Measurements from ENCODE around the gene R3HDM4.
"Not testable (repeated sequence)": the region's sequence is repeated elsewhere in the genome, so short reads cannot be mapped to it uniquely, and the experiment has no call there.

Gene R3HDM4

DNA sequence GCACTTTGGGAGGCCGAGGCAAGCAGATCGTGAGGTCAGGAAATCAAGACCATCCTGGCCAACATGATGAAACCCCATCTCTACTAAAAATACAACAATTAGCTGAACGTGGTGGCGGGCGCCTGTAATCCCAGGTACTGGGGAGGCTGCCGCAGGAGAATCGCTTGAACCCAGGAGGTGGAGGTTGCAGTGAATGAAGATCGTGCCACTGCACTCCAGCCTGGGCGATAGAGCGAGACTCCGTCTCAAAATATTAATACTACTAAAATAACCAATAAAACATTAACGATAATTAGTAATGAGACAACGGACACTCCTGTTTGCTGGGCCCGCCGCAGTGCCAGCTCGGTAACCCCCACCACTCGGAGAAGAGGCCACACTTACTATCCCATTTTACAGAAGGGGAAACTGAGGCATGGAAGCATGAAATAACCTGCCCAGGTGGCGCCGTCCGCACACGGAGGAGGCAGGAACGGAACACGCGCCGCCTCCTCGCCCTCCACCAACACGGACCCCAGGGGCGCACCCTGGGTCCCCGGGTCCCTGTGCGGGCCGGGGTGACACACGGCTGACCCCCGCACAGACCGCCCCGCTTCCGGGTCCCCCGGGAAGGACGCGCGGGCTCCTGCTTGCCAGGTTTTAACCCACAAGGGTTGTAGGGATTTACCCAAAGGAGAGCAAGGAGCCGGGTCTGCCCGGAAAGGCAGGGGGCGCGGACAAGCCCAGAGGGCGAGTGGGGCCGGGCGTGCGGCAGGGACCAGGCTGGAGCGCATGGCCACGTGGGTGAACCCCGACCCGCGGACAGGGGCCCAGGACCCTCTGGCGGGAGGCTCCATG lies 1.6 kb downstream of the R3HDM4 start:
- no peak for DNase-seq

DNA sequence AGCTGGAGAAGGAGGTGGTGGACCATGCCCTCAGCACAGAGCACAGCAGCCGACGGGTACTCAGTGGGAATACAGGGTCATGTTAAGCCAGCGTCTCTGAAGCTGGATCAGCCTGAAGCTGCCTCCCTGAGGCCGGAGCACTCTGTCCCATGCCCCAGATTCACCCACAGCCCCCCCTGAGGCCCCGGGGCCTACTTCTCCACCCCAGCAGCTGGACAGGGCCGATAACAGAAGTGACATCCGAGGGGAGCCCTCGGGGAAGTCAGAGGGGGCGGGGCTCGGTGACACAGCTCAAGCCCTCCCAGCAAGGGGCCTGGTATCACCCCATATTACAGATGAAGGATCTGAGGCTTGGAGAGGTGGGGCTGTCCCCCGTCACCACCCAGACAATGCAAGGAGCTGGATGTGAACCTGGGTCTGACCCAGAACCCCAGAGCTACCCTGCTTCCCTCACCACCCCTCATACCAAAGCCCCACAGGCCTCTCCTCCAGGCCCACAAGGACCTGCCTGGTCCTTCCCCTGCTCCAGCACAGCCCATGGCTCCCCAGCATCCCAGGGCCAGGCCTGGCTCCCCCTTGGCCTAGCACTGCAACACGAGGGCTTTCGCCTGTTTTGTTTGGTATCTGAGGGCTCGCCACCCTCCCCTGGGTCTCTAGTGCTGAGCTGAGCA lies 5.7 kb downstream of the R3HDM4 start:
- DNase-seq = no peak

DNA sequence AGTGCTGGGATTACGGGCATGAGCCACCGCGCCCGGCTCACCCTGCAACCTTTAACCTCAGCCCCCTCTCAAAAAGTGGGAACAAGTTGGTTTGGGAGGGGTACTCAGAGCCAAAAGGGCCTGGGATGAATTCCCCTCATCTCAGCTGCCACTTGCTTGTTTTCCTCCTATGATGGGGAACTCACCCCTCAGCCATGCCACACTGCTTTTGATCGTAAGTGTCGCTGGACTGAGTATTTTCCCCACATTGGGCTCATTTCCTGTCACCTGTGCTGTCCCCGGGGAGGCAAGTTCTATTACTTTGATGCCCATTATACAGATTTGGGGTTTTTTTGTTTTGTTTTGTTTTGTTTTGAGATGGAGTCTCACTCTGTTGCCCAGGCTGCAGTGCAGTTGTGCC lies 6.5 kb downstream of the R3HDM4 start:
- no peak for DNase-seq

- no peak for DNase-seq
Observed at GRCh38 chr19:904545-904944, 8.5 kb downstream of the R3HDM4 start.

- DNase-seq = no peak
Observed at GRCh38 chr19:903266-903797, 9.7 kb downstream of the R3HDM4 start.

- no peak for DNase-seq
Observed at GRCh38 chr19:902446-903226, 10.4 kb downstream of the R3HDM4 start.

- no peak for DNase-seq
Observed at GRCh38 chr19:902093-902370, 11.0 kb downstream of the R3HDM4 start.

DNA sequence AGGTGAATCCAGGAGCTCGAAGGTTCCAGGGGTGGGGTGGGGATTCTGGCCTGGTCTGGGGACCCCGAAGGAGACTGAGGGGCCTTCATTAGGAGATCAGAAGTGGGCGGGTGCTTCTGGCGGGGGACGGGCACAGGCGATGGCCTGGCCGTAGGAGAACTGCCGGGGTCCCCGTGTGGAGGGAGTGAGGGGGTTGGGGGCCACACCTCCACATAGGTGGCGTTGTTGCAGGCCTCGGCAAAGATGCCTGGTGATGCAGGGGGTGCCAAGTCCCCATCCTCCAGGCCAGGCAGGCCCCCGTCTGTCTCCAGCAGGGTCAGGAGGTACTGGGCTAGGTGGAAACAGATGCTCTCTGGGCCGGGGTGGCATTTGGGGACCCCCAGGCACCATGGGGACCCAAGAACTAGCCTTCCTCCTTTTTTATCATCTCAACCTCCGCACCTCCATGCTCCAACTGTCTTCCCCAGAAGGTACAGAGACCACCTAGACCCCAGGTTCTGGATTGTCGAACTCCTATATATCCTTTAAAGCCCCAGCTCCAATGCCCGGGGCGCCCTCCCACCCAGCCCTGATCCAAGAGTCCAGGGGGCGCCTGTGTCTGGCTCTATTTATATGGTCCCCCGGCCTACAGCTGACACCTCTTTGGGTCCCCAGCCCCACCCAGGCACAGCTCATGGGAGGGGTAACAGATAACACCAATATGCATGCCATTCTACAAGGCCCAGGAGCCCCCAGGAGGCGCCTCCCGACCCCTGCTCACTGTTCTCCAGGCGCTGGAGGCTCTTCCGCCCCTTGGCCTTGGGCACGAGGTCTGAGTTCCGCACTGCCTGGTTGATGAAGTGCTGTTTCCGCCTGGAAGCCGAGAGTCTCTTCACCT lies 11.6 kb downstream of the R3HDM4 start:
- no peak for DNase-seq

GRCh38 chr19:900302-901111 lies 12.5 kb downstream of the R3HDM4 start:
- no peak for DNase-seq

DNA sequence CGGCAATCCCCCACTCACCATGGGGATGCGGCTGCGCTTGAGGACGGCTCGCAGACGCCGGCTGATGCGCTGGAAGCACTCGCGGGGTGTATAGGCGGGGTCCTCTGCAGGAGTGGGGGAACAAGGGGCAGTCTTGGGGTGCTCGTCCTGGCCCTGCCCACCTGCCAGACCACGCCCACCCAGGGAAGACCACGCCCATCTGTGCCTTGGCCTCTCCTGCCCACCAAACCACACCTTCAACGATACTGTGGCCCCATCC lies 13.0 kb downstream of the R3HDM4 start:
- DNase-seq = no peak

- no peak for DNase-seq
Observed at GRCh38 chr19:899336-900042, 13.5 kb downstream of the R3HDM4 start.

- DNase-seq = no peak
Observed at GRCh38 chr19:898663-899062, 14.4 kb downstream of the R3HDM4 start.

- DNase-seq = no peak
Observed at GRCh38 chr19:897442-898039, 15.5 kb downstream of the R3HDM4 start.

DNA sequence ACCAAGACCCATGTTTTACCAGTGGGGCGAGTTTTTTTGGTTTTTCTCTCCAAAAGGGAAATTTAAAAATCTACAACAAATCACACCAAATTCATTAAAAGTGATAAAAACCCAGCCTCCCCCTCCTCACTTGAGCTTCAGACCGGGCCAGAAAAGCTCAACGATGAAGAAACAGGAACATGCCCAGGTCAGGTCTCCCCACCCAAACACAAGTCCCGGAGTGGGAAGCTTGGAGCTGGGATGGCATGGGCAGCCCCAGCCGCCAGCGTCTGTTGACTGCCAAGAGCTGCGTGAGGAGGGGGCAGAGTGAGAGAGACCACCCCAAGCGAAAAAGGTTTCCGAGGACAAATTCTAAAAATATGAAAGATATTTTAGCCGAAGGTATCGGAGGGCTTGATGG lies 16.0 kb downstream of the R3HDM4 start:
- no peak for DNase-seq

DNA sequence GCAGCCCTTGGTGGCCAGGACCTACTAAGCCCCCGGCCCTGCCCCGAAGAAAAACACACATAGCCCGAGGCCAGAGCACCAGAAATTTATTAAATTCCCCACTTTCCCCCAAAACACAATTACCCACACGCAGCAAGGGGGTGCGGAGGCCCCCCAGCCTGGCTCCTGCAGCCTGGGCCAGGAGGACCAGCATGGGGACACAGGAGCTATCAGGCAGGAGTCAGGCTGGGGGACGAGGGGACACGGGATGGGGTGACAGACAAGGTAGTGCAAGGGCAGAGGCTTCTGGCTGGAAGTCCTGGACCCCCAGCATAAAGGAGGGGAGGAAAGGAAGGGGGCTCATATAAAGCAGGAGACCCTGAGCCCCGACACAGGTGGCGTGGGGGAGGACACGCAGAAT lies 16.6 kb downstream of the R3HDM4 start:
- DNase-seq = no peak

DNA sequence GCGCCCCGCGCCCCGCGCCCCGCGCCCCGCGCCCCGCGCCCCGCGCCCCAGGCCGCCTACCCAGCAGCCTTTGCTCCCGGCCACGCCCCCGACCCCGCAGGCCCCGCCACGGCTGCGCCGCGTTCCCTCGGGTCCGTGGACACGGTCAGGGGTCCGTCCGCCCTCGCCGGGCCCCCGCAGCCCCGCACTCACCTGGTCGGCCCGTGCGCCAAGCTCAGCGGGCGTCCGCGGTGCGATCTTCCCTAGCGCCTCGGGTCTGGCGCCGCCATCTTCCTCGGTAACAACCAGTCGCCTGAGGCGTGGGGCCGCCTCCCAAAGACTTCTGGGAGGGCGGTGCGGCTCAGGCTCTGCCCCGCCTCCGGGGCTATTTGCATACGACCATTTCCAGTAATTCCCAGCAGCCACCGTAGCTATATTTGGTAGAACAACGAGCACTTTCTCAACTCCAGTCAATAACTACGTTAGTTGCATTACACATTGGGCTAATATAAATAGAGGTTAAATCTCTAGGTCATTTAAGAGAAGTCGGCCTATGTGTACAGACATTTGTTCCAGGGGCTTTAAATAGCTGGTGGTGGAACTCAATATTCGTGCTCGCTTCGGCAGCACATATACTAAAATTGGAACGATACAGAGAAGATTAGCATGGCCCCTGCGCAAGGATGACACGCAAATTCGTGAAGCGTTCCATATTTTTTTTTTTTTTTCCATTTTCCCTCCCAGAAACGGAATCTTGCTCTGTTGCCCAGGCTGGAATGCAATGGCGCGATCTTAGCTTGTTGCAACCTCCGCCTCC lies 19.9 kb downstream of the R3HDM4 start, which contains the start of the genes MED16 and RNU6-9:
Gene MED16 (minus strand): TSS at position 294 of the 796 bp plus-strand sequence. CDS start 2,056 bp downstream, outside the sequence.
Gene RNU6-9 (plus strand): TSS at position 591 of the 796 bp plus-strand sequence.
- DNase-seq = peak; percentile 88

DNA sequence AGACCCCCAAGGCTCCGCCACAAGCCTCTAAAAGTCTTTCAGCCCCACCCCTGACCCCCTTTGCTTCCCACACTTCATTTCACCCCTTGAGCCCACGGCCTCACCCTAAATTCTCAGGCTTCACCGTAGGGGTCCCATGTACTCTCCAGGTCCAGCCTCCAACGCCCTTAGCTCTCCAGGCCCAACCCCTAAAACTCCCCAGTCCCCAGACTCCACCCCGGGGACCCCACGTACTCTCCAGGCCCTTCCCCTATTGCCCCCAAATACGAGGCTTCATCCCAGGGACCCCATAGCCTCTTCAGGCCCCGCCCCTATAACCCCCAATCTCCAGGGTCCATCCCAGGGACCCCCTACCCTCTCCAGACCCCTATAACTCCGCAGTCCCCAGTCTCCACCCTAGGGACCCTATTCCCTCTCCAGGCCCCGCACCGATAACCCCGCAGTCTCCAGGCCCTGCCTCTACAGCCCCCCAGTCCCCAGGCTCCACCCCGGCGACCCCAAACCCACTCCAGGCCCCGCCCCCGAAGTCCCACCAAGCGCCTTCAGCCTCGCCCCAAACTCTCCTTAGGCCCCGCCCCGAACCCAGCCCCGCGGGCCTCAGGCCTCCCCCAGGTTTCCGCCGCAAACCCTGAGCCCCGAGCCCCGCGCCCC lies 20.7 kb downstream of the R3HDM4 start:
- peak; percentile 55 for DNase-seq

DNA sequence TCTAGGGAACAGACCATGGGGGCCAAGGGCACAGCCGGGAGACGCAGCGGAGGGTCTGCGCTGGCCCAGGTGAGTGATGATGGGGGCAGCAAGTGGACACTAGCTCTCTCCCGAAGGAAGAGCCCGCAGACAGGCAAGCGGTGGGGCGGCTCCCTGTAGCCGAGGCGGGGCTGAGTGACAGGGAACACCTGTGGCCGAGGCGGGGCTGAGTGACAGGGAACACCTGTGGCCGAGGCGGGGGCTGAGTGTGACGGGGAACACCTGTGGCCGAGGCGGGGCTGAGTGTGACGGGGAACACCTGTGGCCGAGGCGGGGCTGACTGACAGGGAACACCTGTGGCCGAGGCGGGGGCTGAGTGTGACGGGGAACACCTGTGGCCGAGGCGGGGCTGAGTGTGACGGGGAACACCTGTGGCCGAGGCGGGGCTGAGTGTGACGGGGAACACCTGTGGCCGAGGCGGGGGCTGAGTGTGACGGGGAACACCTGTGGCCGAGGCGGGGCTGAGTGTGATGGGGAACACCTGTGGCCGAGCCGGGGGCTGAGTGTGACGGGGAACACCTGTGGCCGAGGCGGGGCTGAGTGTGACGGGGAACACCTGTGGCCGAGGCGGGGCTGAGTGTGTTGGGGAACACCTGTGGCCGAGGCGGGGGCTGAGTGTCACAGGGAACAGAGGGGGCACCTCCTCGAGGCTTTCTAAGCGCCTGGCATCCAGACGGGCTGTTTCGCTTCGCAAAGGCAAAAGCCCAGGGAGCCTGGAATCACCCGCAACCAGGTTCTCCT lies 21.4 kb downstream of the R3HDM4 start:
- not testable (repeated sequence) for DNase-seq
